Mononuclear cell (primary cell): ENCODE measurements around the gene FAM24B. TPM values are rescaled to one million over a fixed set of nuclear protein-coding genes. Genes with fewer than 3 reads are reported as not detected.

ENCODE experiments used
- H3K27me3 ChIP-seq: 2 replicates; pipeline ENCODE4 v1.6.0; 2011; ENCODE audit warnings: low read length, control low read depth; ENCODE audit not compliant: insufficient read depth
- H3K4me1 ChIP-seq: 2 replicates; pipeline ENCODE4 v1.5.1; 2011; ENCODE audit warnings: mild to moderate bottlenecking, low read length, control low read depth; ENCODE audit not compliant: insufficient read depth
- H3K4me3 ChIP-seq: 2 replicates; pipeline ENCODE4 v1.5.1; 2011; ENCODE audit warnings: mild to moderate bottlenecking, low read length, moderate library complexity
- H3K9me3 ChIP-seq: 2 replicates; pipeline ENCODE4 v1.5.1; 2011; ENCODE audit warnings: low read depth, mild to moderate bottlenecking, control low read depth, low read length
- total RNA-seq: library from RNA; depleted of rRNA; stranded (reverse); fragments of >200 nt; gene quantifications from one replicate; pipeline ENCODE4 v1.2.3, GENCODE V29; 2012

The FAM24B gene
- total RNA-seq, 1 donor = 6.9 TPM

DNA sequence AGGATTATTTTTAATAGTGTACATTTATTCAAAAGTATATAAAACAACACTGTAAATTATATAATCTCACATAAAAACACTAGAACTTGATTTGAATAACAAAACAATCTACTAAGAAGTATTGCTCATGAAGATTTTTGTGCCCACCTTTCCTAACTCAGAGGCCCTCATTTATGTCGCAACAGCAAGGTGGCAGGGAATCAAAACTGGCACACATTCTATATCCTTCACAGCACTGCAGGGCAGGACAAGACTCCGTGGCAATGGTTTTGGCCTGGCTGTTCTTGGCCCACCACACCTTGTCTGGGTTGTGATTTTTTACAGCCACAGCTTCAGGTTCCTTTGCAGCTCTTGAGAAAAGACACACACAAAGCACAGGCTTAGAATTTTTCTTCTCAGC lies 30.3 kb downstream of the FAM24B start:
- Histone ChIP-seq H3K4me1 (no peaks in the 10 kb centered on the region), H3K9me3 (no peaks in the 10 kb centered on the region), H3K4me3 (no peak overlapping the region), H3K27me3 (no peaks in the 10 kb centered on the region)

- Histone ChIP-seq H3K4me1 (no peaks in the 10 kb centered on the region), H3K27me3 (no peaks in the 10 kb centered on the region), H3K4me3 (no peak overlapping the region), H3K9me3 (peaks cover 4% of the 10 kb centered on the region)
These were observed 31.4 kb downstream of the FAM24B start for GRCh38 chr10:122847782-122848604.

DNA sequence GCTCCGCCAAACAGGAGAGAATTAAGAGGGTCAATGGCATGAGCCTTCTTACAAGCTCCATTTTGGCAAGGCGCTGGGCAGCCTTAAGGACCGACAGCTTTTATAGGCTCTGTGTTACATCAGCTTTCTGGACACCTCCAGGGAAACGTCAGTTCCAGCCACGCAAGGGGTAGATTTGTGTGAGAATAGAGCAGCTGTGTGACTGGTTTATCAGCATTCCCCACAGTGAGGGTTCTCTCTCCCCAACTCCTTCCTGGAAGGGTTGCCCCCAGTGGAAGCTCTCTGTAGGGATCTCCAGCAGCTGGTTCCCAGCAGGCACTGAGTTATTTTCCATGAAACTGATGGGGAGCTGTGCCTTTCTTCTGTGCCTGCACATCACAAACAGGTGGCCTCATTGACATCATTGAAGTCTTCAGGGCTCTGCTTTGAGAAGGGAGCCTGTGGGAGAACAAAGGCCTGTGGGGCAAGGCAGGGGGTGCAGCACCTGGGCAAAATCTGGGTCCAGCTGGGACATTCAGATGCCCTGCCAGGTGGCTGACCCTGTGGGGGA lies 33.5 kb downstream of the FAM24B start, which contains the start of gene CUZD1:
CUZD1 (minus strand) TSS at position 75 of the 550 bp plus-strand sequence; CDS start at position 61, 14 bp downstream.
- H3K4me3 ChIP-seq = no peak within 1 kb of the TSS
- peaks cover 6% of the 10 kb centered on the region for H3K9me3 ChIP-seq
- no peaks in the 10 kb centered on the region for H3K27me3 ChIP-seq

DNA sequence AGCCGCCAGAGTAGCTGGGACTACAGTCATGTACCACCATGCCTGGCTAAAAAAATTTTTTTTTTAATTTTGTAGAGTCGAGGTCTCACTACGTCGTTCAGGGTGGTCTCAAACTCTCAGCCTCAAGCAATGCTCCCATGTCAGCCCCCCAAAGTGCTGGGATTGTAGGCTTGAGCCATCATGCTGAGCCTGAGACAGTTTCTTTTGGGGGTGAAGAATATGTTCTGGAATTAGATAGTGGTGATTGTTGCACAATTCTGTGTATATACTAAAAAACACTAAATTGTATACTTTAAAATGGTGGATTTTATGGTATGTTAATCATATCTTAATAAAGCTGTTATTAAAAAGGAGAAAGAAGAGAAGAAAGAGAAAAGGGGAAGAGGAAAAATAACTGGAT lies 35.2 kb downstream of the FAM24B start:
- Histone ChIP-seq H3K9me3 (peaks cover 6% of the 10 kb centered on the region), H3K4me3 (no peak overlapping the region), H3K4me1 (no peaks in the 10 kb centered on the region), H3K27me3 (no peaks in the 10 kb centered on the region)

More for the DNA sequence above, 33.5 kb downstream of the FAM24B start, which contains the start of gene CUZD1:
- no peaks in the 10 kb centered on the region for H3K4me1 ChIP-seq

- no peak overlapping the region for H3K4me3 ChIP-seq
- no peaks in the 10 kb centered on the region for H3K27me3 ChIP-seq
- H3K4me1 ChIP-seq = no peaks in the 10 kb centered on the region
- H3K9me3 ChIP-seq = peaks cover 6% of the 10 kb centered on the region
These were observed 37.8 kb downstream of the FAM24B start for GRCh38 chr10:122841569-122841968.

GRCh38 chr10:122839505-122839904 lies 39.9 kb downstream of the FAM24B start:
- no peak overlapping the region for H3K4me3 ChIP-seq
- peaks cover 6% of the 10 kb centered on the region for H3K9me3 ChIP-seq
- H3K4me1 ChIP-seq = no peaks in the 10 kb centered on the region
- no peaks in the 10 kb centered on the region for H3K27me3 ChIP-seq

DNA sequence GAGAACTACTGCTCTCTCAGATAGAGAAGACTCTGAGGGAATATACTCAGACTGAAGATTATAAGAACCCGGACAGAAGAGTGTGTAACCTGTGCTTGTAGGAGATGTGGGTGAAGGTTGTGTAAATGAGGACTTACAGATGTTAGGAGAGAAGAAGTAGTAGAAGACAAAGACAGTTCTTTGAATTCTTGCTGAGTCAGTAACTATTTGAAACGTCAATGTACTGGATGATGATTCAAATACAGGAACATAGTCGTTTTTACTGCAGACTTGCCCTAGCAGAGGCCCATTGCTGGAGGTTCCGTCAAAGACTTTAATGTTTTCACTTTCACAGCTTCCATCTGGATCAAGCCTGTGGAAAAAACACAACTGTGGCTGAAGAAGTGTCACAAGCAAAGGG lies 40.5 kb downstream of the FAM24B start:
- Histone ChIP-seq H3K9me3 (peaks cover 6% of the 10 kb centered on the region), H3K4me3 (no peak overlapping the region), H3K4me1 (no peaks in the 10 kb centered on the region), H3K27me3 (no peaks in the 10 kb centered on the region)

DNA sequence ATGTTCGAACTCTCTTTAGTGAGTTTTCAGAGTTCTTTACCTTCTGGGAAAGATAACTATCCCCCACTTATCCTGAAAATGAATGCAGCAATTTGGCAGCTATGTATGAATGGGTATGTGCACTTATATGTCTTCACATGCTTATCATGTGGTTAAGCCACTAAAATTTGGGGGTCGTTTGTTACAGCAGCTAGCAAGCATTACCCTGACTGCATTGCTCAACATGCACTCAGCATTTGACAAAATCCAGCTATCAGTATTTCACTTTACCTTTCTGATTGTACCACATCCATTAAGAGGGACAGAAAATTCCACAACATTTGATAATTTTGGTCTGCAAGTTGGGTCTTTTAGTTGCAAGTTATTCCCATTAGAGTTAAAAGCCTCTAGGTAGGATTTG lies 43.5 kb downstream of the FAM24B start:
- no peaks in the 10 kb centered on the region for H3K4me1 ChIP-seq
- H3K4me3 ChIP-seq = no peak overlapping the region
- no peaks in the 10 kb centered on the region for H3K27me3 ChIP-seq
- no peaks in the 10 kb centered on the region for H3K9me3 ChIP-seq

- no peaks in the 10 kb centered on the region for H3K9me3 ChIP-seq
- H3K4me1 ChIP-seq = no peaks in the 10 kb centered on the region
- H3K4me3 ChIP-seq = no peak overlapping the region
- H3K27me3 ChIP-seq = no peaks in the 10 kb centered on the region
These were observed 48.4 kb downstream of the FAM24B start for GRCh38 chr10:122830965-122831353.

DNA sequence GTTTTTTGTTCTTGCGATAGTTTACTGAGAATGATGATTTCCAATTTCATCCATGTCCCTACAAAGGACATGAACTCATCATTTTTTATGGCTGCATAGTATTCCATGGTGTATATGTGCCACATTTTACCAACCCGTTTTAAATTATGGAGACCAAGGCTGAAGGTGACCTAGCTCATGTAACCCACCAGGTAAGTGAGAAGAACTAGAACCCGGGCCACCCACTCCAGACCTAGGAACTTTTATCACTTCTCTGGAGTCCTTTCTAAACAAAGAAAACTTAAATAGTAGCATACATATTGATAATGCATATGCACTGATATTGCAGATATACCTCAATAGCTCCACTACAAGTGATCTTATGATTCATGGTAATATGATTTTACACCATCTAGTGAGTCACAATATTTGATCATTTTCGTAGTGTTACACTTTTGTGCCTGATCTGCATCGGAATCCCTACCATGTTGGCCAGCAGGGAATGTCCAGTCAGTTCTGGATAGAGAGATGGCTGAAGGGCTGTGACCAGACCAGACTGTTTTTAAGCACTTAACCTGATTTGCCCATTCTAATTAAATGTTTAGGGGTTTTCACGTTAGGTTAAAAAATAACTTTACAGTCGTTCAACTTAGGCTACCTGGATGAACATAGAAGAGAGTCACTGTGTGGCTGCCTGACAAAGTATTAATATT lies 49.0 kb downstream of the FAM24B start:
- Histone ChIP-seq H3K9me3 (no peaks in the 10 kb centered on the region), H3K27me3 (no peaks in the 10 kb centered on the region), H3K4me1 (no peaks in the 10 kb centered on the region), H3K4me3 (no peak overlapping the region)

GRCh38 chr10:122829454-122829853 lies 49.9 kb downstream of the FAM24B start:
- Histone ChIP-seq H3K4me1 (no peaks in the 10 kb centered on the region), H3K4me3 (no peak overlapping the region), H3K27me3 (no peaks in the 10 kb centered on the region), H3K9me3 (no peaks in the 10 kb centered on the region)

- Histone ChIP-seq H3K9me3 (no peaks in the 10 kb centered on the region), H3K4me1 (no peaks in the 10 kb centered on the region), H3K27me3 (no peaks in the 10 kb centered on the region), H3K4me3 (no peak overlapping the region)
These were observed 50.6 kb downstream of the FAM24B start for GRCh38 chr10:122828716-122829255.

DNA sequence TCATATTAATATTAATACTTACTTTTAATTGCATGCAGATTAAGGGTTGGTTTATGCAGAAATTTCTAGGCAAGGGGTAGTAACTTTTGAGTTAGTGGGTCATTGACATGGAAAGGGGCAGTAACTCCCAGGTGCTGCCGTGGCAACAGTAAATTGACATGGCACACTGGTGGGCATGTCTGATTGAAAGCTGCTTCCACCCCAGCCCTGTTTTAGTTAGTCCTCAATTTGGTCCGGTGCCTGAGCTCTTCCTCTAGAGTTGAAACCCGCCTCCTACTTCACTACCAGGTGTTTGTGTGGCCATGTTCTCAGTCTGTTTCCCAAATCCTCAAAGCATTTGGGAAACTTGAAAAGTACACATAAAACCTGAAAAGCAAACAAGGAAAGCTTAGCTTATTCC lies 52.1 kb downstream of the FAM24B start:
- H3K9me3 ChIP-seq = no peaks in the 10 kb centered on the region
- no peaks in the 10 kb centered on the region for H3K27me3 ChIP-seq
- H3K4me3 ChIP-seq = no peak overlapping the region
- no peaks in the 10 kb centered on the region for H3K4me1 ChIP-seq

DNA sequence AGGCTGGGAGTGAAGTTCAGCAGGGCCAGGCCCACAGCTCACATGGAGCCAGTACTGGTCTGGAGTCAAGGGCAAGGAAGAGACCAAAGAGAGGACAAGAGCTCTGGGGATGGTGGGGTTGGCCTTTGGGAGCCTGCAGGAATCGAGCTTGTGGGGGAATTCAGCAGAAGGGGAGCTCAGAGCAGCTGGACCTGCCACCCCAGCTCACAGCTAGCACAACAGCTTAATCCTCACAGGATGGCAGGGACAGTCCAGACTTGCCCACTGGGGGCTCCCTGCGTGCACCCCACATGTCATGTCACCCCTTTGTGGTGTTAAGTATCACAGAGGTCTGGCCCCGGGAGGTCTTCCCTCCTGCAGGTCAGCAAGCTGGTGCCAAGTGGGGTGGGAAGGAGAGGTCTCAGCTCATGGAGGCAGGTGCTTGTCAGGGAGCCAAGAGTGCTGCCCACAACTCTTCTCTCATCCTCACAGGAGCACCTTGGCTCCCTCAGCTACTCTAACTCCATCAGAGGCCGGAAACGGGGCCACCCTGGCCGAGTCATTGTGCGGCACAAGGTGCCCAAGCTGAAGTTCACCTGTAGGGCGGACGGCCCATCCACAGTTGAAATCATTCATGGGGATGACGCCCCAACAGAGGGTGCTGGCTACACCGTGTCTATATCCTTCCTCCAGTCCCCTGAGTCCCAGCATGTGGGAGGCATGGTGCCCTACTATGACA lies 56.2 kb downstream of the FAM24B start:
- no peak overlapping the region for H3K4me3 ChIP-seq
- H3K9me3 ChIP-seq = no peaks in the 10 kb centered on the region
- no peaks in the 10 kb centered on the region for H3K4me1 ChIP-seq
- H3K27me3 ChIP-seq = peaks cover 4% of the 10 kb centered on the region

DNA sequence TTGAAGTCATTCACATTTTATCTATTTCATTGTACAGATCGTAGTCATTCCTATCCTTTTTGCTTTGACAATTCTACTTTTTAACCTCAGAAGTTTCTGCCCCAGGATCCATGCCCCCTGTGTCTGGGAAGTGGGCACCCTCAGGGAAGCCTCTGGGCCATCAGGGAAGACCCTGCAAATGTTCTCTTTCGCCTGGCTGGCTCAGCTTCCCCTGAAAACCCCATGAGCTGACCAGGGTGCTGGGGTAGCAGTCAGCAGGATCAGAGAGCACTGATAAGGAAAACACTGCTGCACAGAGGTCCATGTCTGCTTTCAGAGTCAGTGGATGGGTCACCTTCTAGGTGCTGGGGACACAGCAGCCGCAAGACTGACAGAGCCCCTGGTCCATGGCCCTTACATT lies 57.6 kb downstream of the FAM24B start:
- H3K4me3 ChIP-seq = no peak overlapping the region
- H3K27me3 ChIP-seq = peaks cover 13% of the 10 kb centered on the region
- no peaks in the 10 kb centered on the region for H3K4me1 ChIP-seq
- H3K9me3 ChIP-seq = no peaks in the 10 kb centered on the region
